Osteoblast (primary cell): ENCODE data around the gene XXYLT1. TPM values are rescaled to one million over a fixed set of nuclear protein-coding genes. Genes with fewer than 3 reads are reported as not detected.
A peak's percentile ranks its signal among the peaks of the same experiment; 100 is the strongest.

Experiments used
- DNase-seq: peaks from one replicate; pipeline ENCODE4 v3.0.0; 2011; ENCODE audit warnings: low spot score, mixed read lengths; ENCODE audit not compliant: insufficient read length; ENCODE audit errors: missing footprints
- H2AFZ ChIP-seq: 2 replicates; pipeline ENCODE4 v1.6.0; 2011; ENCODE audit warnings: mild to moderate bottlenecking, low read length
- H3K27ac ChIP-seq: 2 replicates; pipeline ENCODE4 v1.5.1; 2011; ENCODE audit warnings: mild to moderate bottlenecking, low read depth, low read length, moderate library complexity
- H3K27me3 ChIP-seq: 2 replicates; pipeline ENCODE4 v1.6.0; 2012; ENCODE audit warnings: mild to moderate bottlenecking, control low read depth, inconsistent platforms, low read length, moderate library complexity; ENCODE audit not compliant: insufficient read depth
- H3K36me3 ChIP-seq: 2 replicates; pipeline ENCODE4 v1.5.1; 2011; ENCODE audit warnings: mild to moderate bottlenecking, low read length, control low read depth, moderate library complexity; ENCODE audit not compliant: insufficient read depth
- H3K4me1 ChIP-seq: 2 replicates; pipeline ENCODE4 v1.5.1; 2011; ENCODE audit warnings: mild to moderate bottlenecking, low read length, control low read depth, moderate library complexity; ENCODE audit not compliant: insufficient read depth
- H3K4me2 ChIP-seq: 2 replicates; pipeline ENCODE4 v1.6.0; 2011; ENCODE audit warnings: mild to moderate bottlenecking, low read length; ENCODE audit not compliant: insufficient read depth
- H3K4me3 ChIP-seq: fragments of 200-600 bp; sonication (generic); 3 replicates; pipeline ENCODE4 v1.5.1; 2012; ENCODE audit warnings: mild to moderate bottlenecking, low read length, inconsistent platforms; ENCODE audit not compliant: insufficient read depth
- H3K79me2 ChIP-seq: 2 replicates; pipeline ENCODE4 v1.6.0; 2012; ENCODE audit warnings: mild to moderate bottlenecking, low read length, control low read depth, inconsistent platforms; ENCODE audit not compliant: insufficient read depth
- H3K9me3 ChIP-seq: 2 replicates; pipeline ENCODE4 v1.5.1; 2011; ENCODE audit warnings: low read depth, low read length, control low read depth
- H4K20me1 ChIP-seq: 2 replicates; pipeline ENCODE4 v1.6.0; 2012; ENCODE audit warnings: mild to moderate bottlenecking, low read length, control low read depth; ENCODE audit not compliant: insufficient read depth
- total RNA-seq: library from RNA; depleted of rRNA; stranded (reverse); fragments of >200 nt; gene quantifications from 2 replicates; pipeline ENCODE4 v1.2.3, GENCODE V29; 2012
- TF ChIP-seq, protein P1 (sequence below): IDR thresholded peaks from 2 replicates; pipeline ENCODE4 v1.5.1; 2011; ENCODE audit warnings: mild to moderate bottlenecking, low read depth, low read length, moderate library complexity; ENCODE audit errors: extremely low read depth

XXYLT1 gene
- total RNA-seq, 1 donor, result 28.2 TPM

DNA sequence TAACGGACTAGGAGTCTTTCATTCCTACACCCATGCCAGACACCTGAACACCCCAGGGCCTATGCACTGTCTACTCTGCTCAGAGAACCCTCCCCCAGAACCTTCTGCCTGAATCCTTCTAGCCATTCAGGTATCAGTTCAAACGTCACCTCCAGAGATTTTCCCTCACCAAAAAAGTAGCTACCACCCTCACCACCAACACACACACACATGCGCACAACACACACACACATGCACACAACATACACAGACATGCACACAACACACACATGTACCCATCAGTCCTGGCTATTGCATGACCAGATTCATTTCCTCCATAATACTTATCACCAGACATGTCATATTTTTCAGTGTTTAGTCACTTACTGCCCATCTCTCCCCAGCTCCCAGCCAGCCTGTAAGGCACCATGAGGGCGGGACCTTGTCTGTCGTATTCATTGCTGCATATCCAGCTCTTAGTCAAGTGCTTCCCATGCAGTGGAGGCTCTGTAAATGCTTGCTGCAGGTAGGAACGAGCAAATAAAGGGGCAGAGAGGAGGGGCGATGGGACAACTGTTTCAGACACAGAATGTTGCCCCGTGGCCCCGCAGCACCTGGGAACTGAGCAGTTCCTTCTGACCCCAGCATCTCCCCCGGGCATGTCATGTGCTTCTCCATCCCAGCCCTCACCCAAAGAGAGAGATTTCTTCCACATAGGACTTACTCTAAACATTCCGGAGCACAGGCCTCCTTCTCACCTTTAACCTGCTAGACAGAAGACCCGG lies 29.2 kb downstream of the XXYLT1 start:
- TF ChIP-seq, protein P1, sequence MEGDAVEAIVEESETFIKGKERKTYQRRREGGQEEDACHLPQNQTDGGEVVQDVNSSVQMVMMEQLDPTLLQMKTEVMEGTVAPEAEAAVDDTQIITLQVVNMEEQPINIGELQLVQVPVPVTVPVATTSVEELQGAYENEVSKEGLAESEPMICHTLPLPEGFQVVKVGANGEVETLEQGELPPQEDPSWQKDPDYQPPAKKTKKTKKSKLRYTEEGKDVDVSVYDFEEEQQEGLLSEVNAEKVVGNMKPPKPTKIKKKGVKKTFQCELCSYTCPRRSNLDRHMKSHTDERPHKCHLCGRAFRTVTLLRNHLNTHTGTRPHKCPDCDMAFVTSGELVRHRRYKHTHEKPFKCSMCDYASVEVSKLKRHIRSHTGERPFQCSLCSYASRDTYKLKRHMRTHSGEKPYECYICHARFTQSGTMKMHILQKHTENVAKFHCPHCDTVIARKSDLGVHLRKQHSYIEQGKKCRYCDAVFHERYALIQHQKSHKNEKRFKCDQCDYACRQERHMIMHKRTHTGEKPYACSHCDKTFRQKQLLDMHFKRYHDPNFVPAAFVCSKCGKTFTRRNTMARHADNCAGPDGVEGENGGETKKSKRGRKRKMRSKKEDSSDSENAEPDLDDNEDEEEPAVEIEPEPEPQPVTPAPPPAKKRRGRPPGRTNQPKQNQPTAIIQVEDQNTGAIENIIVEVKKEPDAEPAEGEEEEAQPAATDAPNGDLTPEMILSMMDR, result no peak

DNA sequence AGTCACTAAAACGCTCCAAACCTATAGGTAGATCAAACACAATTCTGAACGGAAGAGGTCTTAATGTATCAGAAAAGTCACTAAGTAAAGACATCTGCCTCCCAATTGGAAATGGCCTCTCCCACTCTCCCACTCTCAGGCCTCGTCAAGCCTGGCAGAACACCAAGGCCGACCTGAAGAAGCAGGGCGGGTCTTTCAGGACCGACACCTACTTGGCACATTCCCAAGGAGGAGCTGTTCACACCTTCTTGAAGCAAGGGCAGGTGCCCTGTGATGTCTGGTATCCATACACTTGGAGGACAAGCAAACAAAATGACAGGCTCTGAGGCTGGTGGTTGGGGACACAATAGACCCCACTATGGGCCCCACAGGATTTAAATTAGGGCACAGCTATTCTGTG lies 30.0 kb downstream of the XXYLT1 start:
- no peak overlapping the region for H3K4me2 ChIP-seq
- H4K20me1 ChIP-seq, result no peaks in the 10 kb centered on the region
- H3K36me3 ChIP-seq, result no peaks in the 10 kb centered on the region
- DNase-seq, result no peak
- H3K9me3 ChIP-seq, result no peaks in the 10 kb centered on the region
- H3K27ac ChIP-seq, result no peak overlapping the region
- no peak overlapping the region for H2AFZ ChIP-seq
- peaks cover 9% of the 10 kb centered on the region for H3K79me2 ChIP-seq
- H3K4me3 ChIP-seq, result no peak overlapping the region
- TF ChIP-seq, protein P1, result no peak
- no peaks in the 10 kb centered on the region for H3K27me3 ChIP-seq
- H3K4me1 ChIP-seq, result no peaks in the 10 kb centered on the region

More for the DNA sequence above, 29.2 kb downstream of the XXYLT1 start:
- H3K4me2 ChIP-seq, result no peak overlapping the region
- H4K20me1 ChIP-seq, result no peaks in the 10 kb centered on the region
- peaks cover 2% of the 10 kb centered on the region for H3K4me1 ChIP-seq
- H3K27ac ChIP-seq, result no peak overlapping the region
- peaks cover 9% of the 10 kb centered on the region for H3K79me2 ChIP-seq
- H3K4me3 ChIP-seq, result no peak overlapping the region
- H2AFZ ChIP-seq, result no peak overlapping the region
- no peaks in the 10 kb centered on the region for H3K27me3 ChIP-seq
- peak; percentile 75 for DNase-seq
- no peaks in the 10 kb centered on the region for H3K9me3 ChIP-seq
- H3K36me3 ChIP-seq, result no peaks in the 10 kb centered on the region

DNA sequence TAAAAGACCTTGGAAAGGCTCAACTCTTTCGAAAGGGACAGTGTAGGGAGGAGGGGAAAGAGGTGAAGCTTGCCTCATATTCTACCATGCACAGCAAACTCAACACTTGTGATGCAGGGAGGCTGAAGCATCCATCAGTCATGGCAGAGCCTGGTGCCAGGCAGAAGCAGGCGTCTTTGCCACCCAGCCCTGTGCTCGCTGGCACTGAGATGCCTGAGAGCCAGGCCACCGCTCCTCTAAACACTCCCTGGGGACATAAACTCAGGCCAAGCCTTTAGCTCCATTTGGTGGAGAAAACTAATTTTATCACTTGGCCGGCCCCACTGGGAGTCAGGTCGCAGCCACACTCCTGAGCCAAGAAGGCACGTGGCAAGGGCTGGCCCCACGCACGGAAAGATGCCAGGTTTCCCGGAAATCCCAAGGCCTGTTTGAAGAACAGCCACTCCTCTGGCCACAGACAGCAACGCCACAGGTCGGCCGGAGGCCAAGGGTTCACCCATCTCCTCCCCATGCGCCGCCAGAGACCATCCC lies 30.7 kb downstream of the XXYLT1 start:
- TF ChIP-seq, protein P1, result no peak
- no peak overlapping the region for H3K4me2 ChIP-seq
- no peak overlapping the region for H3K4me3 ChIP-seq

DNA sequence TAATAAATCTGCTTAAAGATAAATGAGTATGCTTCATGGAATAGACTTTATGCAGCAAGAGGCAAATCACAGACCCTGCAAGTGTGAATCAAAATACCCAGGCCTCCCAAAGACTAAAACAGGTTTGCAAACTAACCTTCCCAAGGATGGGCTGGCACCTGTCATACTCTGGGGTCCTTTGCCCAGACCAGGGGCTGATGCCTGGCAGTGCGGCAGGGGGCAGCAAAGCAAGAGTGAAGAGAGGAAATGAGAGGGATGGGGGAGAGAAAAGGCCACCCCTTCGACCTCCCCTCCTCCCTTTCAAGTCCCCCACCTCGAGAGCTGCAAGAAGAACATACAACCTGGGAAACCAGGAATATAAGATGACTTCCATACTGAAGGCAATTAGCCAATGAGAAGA lies 31.8 kb downstream of the XXYLT1 start:
- TF ChIP-seq, protein P1, result no peak
- Histone ChIP-seq H3K27ac (no peak overlapping the region), H4K20me1 (no peaks in the 10 kb centered on the region), H3K27me3 (no peaks in the 10 kb centered on the region), H3K9me3 (no peaks in the 10 kb centered on the region), H3K36me3 (no peaks in the 10 kb centered on the region), H3K4me2 (no peak overlapping the region), H3K4me1 (no peaks in the 10 kb centered on the region), H2AFZ (no peak overlapping the region), H3K4me3 (no peak overlapping the region), H3K79me2 (peaks cover 9% of the 10 kb centered on the region)
- DNase-seq, result no peak

More for the DNA sequence above, 30.7 kb downstream of the XXYLT1 start:
- Histone ChIP-seq H2AFZ (no peak overlapping the region), H3K79me2 (peaks cover 9% of the 10 kb centered on the region), H3K36me3 (no peaks in the 10 kb centered on the region), H3K27me3 (no peaks in the 10 kb centered on the region), H4K20me1 (no peaks in the 10 kb centered on the region), H3K4me1 (no peaks in the 10 kb centered on the region), H3K27ac (no peak overlapping the region), H3K9me3 (no peaks in the 10 kb centered on the region)
- no peak for DNase-seq
